ENCODE data around the gene IL37.
A peak's percentile ranks its signal among the peaks of the same experiment; 100 is the strongest.
"Not testable (repeated sequence)": the region's sequence is repeated elsewhere in the genome, so short reads cannot be mapped to it uniquely, and the experiment has no call there.

The IL37 gene

GRCh38 chr2:112924821-112925220 lies 13.9 kb downstream of the IL37 start:
- H3K4me1 ChIP-seq (ENCODE audit: control extremely low read depth in 1 of 4, control insufficient read depth in 4 of 4, insufficient read depth in 4 of 4, low read length in 3 of 4), result peaks cover 0 to 17% (median 9%) of the 10 kb centered on the region in 4 experiments
- H3K9me3 ChIP-seq (ENCODE audit: control extremely low read depth in 1 of 5, control insufficient read depth in 4 of 5, insufficient read depth in 2 of 5, low read depth in 1 of 5, low read length in 4 of 5), result peaks cover 0 to under 1% (median 0%) of the 10 kb centered on the region in 5 experiments
- peak in 2 of 3 donors; percentile 48 to 60 for DNase-seq
- H3K36me3 ChIP-seq (ENCODE audit: control insufficient read depth in 4 of 4, insufficient read depth in 4 of 4, low read length in 3 of 4), result no peaks in the 10 kb centered on the region
- no peaks in the 10 kb centered on the region for H3K27me3 ChIP-seq (replicated peaks in 2 of 5; ENCODE audit: control insufficient read depth in 4 of 5, insufficient read depth in 5 of 5, low read length in 4 of 5)
- ChIA-PET POLR2A (no interaction called here), CTCF (interaction anchor here (0.7 to 2.0 kb wide), 4 partner anchors 13 to 176 kb away, joined by 3 to 12 read pairs (median 6); no protein-coding TSS in a partner anchor)
- no peak overlapping the region for H3K4me3 ChIP-seq (ENCODE audit: control insufficient read depth in 1 of 7, extremely low read depth in 1 of 7, insufficient read depth in 4 of 7, low read depth in 2 of 7, low read length in 6 of 7)
- no peak overlapping the region for H3K27ac ChIP-seq (ENCODE audit: insufficient read depth in 1 of 2, low read depth in 1 of 2, low read length in 2 of 2, poor library complexity in 1 of 2, severe bottlenecking in 2 of 2)
- WGBS (ENCODE audit: insufficient coverage), result 76% methylated on average over 3 of the region's 3 CpGs

- H3K4me3 ChIP-seq (ENCODE audit: control insufficient read depth in 1 of 7, extremely low read depth in 1 of 7, insufficient read depth in 4 of 7, low read depth in 2 of 7, low read length in 6 of 7), result no peak overlapping the region
- DNase-seq, result no peak
- CTCF ChIA-PET, result interaction anchor here (1.8 to 3.6 kb wide), 2 partner anchors 14 to 327 kb away, joined by 5 to 12 read pairs; no protein-coding TSS in a partner anchor
- no peaks in the 10 kb centered on the region for H3K9me3 ChIP-seq (ENCODE audit: control extremely low read depth in 1 of 5, control insufficient read depth in 4 of 5, insufficient read depth in 2 of 5, low read depth in 1 of 5, low read length in 4 of 5)
- 100% methylated on average over 2 of the region's 3 CpGs for WGBS (ENCODE audit: insufficient coverage)
- H3K4me1 ChIP-seq (ENCODE audit: control extremely low read depth in 1 of 4, control insufficient read depth in 4 of 4, insufficient read depth in 4 of 4, low read length in 3 of 4), result peaks cover 0 to 17% (median 9%) of the 10 kb centered on the region in 4 experiments
- H3K27me3 ChIP-seq (replicated peaks in 2 of 5; ENCODE audit: control insufficient read depth in 4 of 5, insufficient read depth in 5 of 5, low read length in 4 of 5), result no peaks in the 10 kb centered on the region
- no peak overlapping the region for H3K27ac ChIP-seq (ENCODE audit: insufficient read depth in 1 of 2, low read depth in 1 of 2, low read length in 2 of 2, poor library complexity in 1 of 2, severe bottlenecking in 2 of 2)
- POLR2A ChIA-PET, result interaction anchor here (0.9 kb wide), 1 partner anchor 24 kb away, joined by 3 read pairs; no protein-coding TSS in a partner anchor
- H3K36me3 ChIP-seq (ENCODE audit: control insufficient read depth in 4 of 4, insufficient read depth in 4 of 4, low read length in 3 of 4), result no peaks in the 10 kb centered on the region
These were observed 15.7 kb downstream of the IL37 start for GRCh38 chr2:112926707-112927106.

- H3K27me3 ChIP-seq (replicated peaks in 2 of 5; ENCODE audit: control insufficient read depth in 4 of 5, insufficient read depth in 5 of 5, low read length in 4 of 5), result no peaks in the 10 kb centered on the region
- H3K9me3 ChIP-seq (ENCODE audit: control extremely low read depth in 1 of 5, control insufficient read depth in 4 of 5, insufficient read depth in 2 of 5, low read depth in 1 of 5, low read length in 4 of 5), result no peaks in the 10 kb centered on the region
- DNase-seq, result no peak
- 100% methylated on average over 1 of the region's 3 CpGs for WGBS (ENCODE audit: insufficient coverage)
- no peaks in the 10 kb centered on the region for H3K36me3 ChIP-seq (ENCODE audit: control insufficient read depth in 4 of 4, insufficient read depth in 4 of 4, low read length in 3 of 4)
- POLR2A ChIA-PET, result interaction anchor here (0.6 kb wide), 1 partner anchor 13 kb away, joined by 3 read pairs; no protein-coding TSS in a partner anchor
- H3K4me1 ChIP-seq (ENCODE audit: control extremely low read depth in 1 of 4, control insufficient read depth in 4 of 4, insufficient read depth in 4 of 4, low read length in 3 of 4), result peaks cover 0 to 17% (median 9%) of the 10 kb centered on the region in 4 experiments
- no peak overlapping the region for H3K27ac ChIP-seq (ENCODE audit: insufficient read depth in 1 of 2, low read depth in 1 of 2, low read length in 2 of 2, poor library complexity in 1 of 2, severe bottlenecking in 2 of 2)
- H3K4me3 ChIP-seq (ENCODE audit: control insufficient read depth in 1 of 7, extremely low read depth in 1 of 7, insufficient read depth in 4 of 7, low read depth in 2 of 7, low read length in 6 of 7), result no peak overlapping the region
- CTCF ChIA-PET, result interaction anchor here (3.6 kb wide), 1 partner anchor 13 kb away, joined by 12 read pairs; no protein-coding TSS in a partner anchor
These were observed 16.8 kb downstream of the IL37 start for GRCh38 chr2:112927745-112928144.

- WGBS (ENCODE audit: insufficient coverage), result 98% methylated on average over 12 of the region's 12 CpGs
- Histone ChIP-seq H3K36me3 (ENCODE audit: control insufficient read depth in 4 of 4, insufficient read depth in 4 of 4, low read length in 3 of 4) (no peaks in the 10 kb centered on the region), H3K27ac (ENCODE audit: insufficient read depth in 1 of 2, low read depth in 1 of 2, low read length in 2 of 2, poor library complexity in 1 of 2, severe bottlenecking in 2 of 2) (no peak overlapping the region), H3K4me3 (ENCODE audit: control insufficient read depth in 1 of 7, extremely low read depth in 1 of 7, insufficient read depth in 4 of 7, low read depth in 2 of 7, low read length in 6 of 7) (no peak overlapping the region), H3K9me3 (ENCODE audit: control extremely low read depth in 1 of 5, control insufficient read depth in 4 of 5, insufficient read depth in 2 of 5, low read depth in 1 of 5, low read length in 4 of 5) (no peaks in the 10 kb centered on the region), H3K4me1 (ENCODE audit: control extremely low read depth in 1 of 4, control insufficient read depth in 4 of 4, insufficient read depth in 4 of 4, low read length in 3 of 4) (no peaks in the 10 kb centered on the region), H3K27me3 (replicated peaks in 2 of 5; ENCODE audit: control insufficient read depth in 4 of 5, insufficient read depth in 5 of 5, low read length in 4 of 5) (no peaks in the 10 kb centered on the region)
- DNase-seq, result no peak
- CTCF ChIA-PET, result interaction anchor here (1.0 to 1.9 kb wide), 3 partner anchors 10 to 198 kb away, joined by 3 to 5 read pairs (median 4); no protein-coding TSS in a partner anchor
- POLR2A ChIA-PET, result no interaction called here
These were observed 22.3 kb downstream of the IL37 start for GRCh38 chr2:112933261-112933660.

GRCh38 chr2:112934117-112934516 lies 23.2 kb downstream of the IL37 start:
- CTCF ChIA-PET, result interaction anchor here (1.3 kb wide), 1 partner anchor 199 kb away, joined by 4 read pairs; no protein-coding TSS in a partner anchor
- H3K27me3 ChIP-seq (replicated peaks in 2 of 5; ENCODE audit: control insufficient read depth in 4 of 5, insufficient read depth in 5 of 5, low read length in 4 of 5); H3K27ac ChIP-seq (ENCODE audit: insufficient read depth in 1 of 2, low read depth in 1 of 2, low read length in 2 of 2, poor library complexity in 1 of 2, severe bottlenecking in 2 of 2); H3K9me3 ChIP-seq (ENCODE audit: control extremely low read depth in 1 of 5, control insufficient read depth in 4 of 5, insufficient read depth in 2 of 5, low read depth in 1 of 5, low read length in 4 of 5); H3K4me1 ChIP-seq (ENCODE audit: control extremely low read depth in 1 of 4, control insufficient read depth in 4 of 4, insufficient read depth in 4 of 4, low read length in 3 of 4); H3K36me3 ChIP-seq (ENCODE audit: control insufficient read depth in 4 of 4, insufficient read depth in 4 of 4, low read length in 3 of 4); POLR2A ChIA-PET; DNase-seq; H3K4me3 ChIP-seq (ENCODE audit: control insufficient read depth in 1 of 7, extremely low read depth in 1 of 7, insufficient read depth in 4 of 7, low read depth in 2 of 7, low read length in 6 of 7): not testable (repeated sequence)
- WGBS (ENCODE audit: insufficient coverage), result no CpG with 5 or more reads among the region's 2 CpGs

- peaks cover 0 to 12% (median 9%) of the 10 kb centered on the region in 4 experiments for H3K4me1 ChIP-seq (ENCODE audit: control extremely low read depth in 1 of 4, control insufficient read depth in 4 of 4, insufficient read depth in 4 of 4, low read length in 3 of 4)
- H3K9me3 ChIP-seq (ENCODE audit: control extremely low read depth in 1 of 5, control insufficient read depth in 4 of 5, insufficient read depth in 2 of 5, low read depth in 1 of 5, low read length in 4 of 5), result no peaks in the 10 kb centered on the region
- H3K36me3 ChIP-seq (ENCODE audit: control insufficient read depth in 4 of 4, insufficient read depth in 4 of 4, low read length in 3 of 4), result no peaks in the 10 kb centered on the region
- H3K27me3 ChIP-seq (replicated peaks in 2 of 5; ENCODE audit: control insufficient read depth in 4 of 5, insufficient read depth in 5 of 5, low read length in 4 of 5), result no peaks in the 10 kb centered on the region
- H3K27ac ChIP-seq (ENCODE audit: insufficient read depth in 1 of 2, low read depth in 1 of 2, low read length in 2 of 2, poor library complexity in 1 of 2, severe bottlenecking in 2 of 2), result no peak overlapping the region
- CTCF ChIA-PET, result no interaction called here
- no peak overlapping the region for H3K4me3 ChIP-seq (ENCODE audit: control insufficient read depth in 1 of 7, extremely low read depth in 1 of 7, insufficient read depth in 4 of 7, low read depth in 2 of 7, low read length in 6 of 7)
- 50% methylated on average over 1 of the region's 2 CpGs for WGBS (ENCODE audit: insufficient coverage)
- POLR2A ChIA-PET, result interaction anchor here (0.5 kb wide), 1 partner anchor 8 kb away, joined by 3 read pairs; no protein-coding TSS in a partner anchor
- DNase-seq, result no peak
These were observed 25.9 kb downstream of the IL37 start for GRCh38 chr2:112936927-112937232.

GRCh38 chr2:112938904-112939303 lies 27.9 kb downstream of the IL37 start:
- CTCF ChIA-PET, result interaction anchor here (1.0 to 6.2 kb wide), 5 partner anchors 13 to 191 kb away, joined by 3 to 97 read pairs (median 8); no protein-coding TSS in a partner anchor
- no peaks in the 10 kb centered on the region for H3K36me3 ChIP-seq (ENCODE audit: control insufficient read depth in 4 of 4, insufficient read depth in 4 of 4, low read length in 3 of 4)
- WGBS (ENCODE audit: insufficient coverage), result 27% methylated on average over 5 of the region's 5 CpGs
- H3K27ac ChIP-seq (ENCODE audit: insufficient read depth in 1 of 2, low read depth in 1 of 2, low read length in 2 of 2, poor library complexity in 1 of 2, severe bottlenecking in 2 of 2), result no peak overlapping the region
- H3K4me3 ChIP-seq (ENCODE audit: control insufficient read depth in 1 of 7, extremely low read depth in 1 of 7, insufficient read depth in 4 of 7, low read depth in 2 of 7, low read length in 6 of 7), result no peak overlapping the region
- H3K4me1 ChIP-seq (ENCODE audit: control extremely low read depth in 1 of 4, control insufficient read depth in 4 of 4, insufficient read depth in 4 of 4, low read length in 3 of 4), result peaks cover 0 to 13% (median 9%) of the 10 kb centered on the region in 4 experiments
- H3K27me3 ChIP-seq (replicated peaks in 2 of 5; ENCODE audit: control insufficient read depth in 4 of 5, insufficient read depth in 5 of 5, low read length in 4 of 5), result no peaks in the 10 kb centered on the region
- no peaks in the 10 kb centered on the region for H3K9me3 ChIP-seq (ENCODE audit: control extremely low read depth in 1 of 5, control insufficient read depth in 4 of 5, insufficient read depth in 2 of 5, low read depth in 1 of 5, low read length in 4 of 5)
- POLR2A ChIA-PET, result no interaction called here
- peak; percentile 30 to 90 (median 39) for DNase-seq
